GM12801 (cell line): ENCODE results near the gene GON4L.

Experiments used
- TF ChIP-seq, protein P1 (sequence below): IDR thresholded peaks from one replicate; pipeline ENCODE4 v1.5.1; 2011; ENCODE audit warnings: control low read depth; ENCODE audit not compliant: insufficient read length; ENCODE audit errors: extremely low read depth

GON4L gene

DNA sequence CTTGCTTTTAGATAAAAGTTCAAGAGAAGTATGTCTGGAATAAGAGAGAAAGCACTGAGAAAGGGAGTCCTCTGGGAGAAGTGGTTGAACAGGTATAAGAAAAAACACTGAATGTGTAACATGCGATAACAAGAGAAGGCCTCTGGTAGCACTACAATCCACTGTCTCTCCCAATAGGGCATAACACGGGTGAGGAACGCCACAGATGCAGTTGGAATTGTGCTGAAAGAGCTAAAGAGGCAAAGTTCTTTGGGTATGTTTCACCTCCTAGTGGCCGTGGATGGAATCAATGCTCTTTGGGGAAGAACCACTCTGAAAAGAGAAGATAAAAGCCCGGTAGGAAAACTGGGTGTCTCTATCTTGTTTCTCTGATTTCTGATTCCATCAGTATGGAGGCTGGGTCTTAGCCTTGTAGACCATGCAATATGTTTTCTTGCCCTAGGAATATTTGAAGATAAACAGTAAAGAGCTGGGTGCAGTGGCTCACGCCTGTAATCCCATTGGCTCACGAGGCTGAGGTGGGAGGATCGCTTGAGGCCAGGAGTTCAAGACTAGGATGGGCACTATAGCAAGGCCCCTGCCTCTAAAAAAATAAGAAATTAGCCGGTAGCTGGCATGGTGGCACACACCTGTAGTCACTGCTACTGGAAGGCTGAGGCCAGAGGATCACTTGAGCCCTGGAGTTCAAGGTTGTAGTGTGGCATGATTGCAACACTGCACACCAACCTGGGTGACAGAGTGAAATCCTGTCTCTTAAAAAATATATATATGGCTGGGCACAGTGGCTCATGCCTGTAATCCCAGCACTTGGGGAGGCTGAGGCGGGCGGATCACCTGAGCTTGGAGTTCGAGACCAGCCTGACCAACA is 127.7 kb downstream of the GON4L start:
- TF ChIP-seq, protein P1, sequence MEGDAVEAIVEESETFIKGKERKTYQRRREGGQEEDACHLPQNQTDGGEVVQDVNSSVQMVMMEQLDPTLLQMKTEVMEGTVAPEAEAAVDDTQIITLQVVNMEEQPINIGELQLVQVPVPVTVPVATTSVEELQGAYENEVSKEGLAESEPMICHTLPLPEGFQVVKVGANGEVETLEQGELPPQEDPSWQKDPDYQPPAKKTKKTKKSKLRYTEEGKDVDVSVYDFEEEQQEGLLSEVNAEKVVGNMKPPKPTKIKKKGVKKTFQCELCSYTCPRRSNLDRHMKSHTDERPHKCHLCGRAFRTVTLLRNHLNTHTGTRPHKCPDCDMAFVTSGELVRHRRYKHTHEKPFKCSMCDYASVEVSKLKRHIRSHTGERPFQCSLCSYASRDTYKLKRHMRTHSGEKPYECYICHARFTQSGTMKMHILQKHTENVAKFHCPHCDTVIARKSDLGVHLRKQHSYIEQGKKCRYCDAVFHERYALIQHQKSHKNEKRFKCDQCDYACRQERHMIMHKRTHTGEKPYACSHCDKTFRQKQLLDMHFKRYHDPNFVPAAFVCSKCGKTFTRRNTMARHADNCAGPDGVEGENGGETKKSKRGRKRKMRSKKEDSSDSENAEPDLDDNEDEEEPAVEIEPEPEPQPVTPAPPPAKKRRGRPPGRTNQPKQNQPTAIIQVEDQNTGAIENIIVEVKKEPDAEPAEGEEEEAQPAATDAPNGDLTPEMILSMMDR: no peak

DNA sequence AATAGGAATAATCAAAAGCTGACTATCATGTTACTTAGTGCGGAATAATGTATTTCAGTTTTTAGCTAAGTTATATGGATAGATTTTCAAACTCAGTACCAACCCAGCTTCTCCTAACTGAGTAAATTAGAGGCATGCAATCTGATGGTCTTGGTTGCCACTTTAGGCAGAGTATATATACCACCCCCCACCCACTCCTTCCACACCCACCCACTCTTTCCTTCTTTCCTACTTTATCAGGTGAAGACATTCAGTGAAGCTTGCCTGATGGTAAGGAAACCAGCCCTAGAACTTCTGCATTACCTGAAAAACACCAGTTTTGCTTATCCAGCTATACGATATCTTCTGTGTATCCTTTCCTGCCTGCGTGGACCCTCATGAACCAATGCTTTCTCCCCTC is 131.9 kb downstream of the GON4L start:
- TF ChIP-seq, protein P1: no peak

DNA sequence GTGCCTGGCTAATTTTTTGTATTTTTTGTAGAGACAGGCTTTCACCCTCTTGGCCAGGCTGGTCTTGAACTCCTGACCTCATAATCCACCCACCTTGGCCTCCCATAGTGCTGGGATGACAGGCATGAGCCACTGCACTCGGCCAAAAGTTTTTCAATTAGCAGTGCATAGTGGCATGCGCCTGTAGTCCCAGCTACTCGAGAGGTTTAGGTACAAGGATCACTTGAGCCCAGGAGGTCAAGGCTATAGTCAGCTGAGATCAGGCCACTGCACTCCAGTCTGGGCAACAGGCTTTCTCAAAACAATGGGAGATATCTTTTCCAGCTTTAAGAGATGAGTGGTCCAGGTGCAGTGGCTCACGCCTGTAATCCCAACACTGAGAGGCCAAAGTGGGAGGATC is 137.3 kb downstream of the GON4L start:
- TF ChIP-seq, protein P1: no peak

DNA sequence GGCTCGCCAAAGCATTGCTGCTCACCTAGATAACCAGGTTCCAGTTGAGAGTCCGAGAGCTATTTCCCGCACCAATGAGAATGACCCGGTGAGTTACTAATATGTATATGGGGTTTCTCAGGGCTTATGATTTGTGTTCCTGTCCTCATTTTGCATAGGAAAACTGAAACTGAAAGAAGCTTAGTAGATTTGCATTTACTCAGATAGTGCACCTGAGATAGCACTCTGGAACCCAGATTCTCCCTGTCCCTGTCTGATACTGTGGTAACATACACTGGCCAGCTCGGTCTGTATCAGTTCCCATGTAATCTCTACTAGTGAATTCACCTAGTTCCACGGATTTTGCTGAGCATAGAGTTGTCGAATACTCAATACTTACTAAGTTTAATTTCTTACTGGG is 140.0 kb downstream of the GON4L start:
- TF ChIP-seq, protein P1: no peak

DNA sequence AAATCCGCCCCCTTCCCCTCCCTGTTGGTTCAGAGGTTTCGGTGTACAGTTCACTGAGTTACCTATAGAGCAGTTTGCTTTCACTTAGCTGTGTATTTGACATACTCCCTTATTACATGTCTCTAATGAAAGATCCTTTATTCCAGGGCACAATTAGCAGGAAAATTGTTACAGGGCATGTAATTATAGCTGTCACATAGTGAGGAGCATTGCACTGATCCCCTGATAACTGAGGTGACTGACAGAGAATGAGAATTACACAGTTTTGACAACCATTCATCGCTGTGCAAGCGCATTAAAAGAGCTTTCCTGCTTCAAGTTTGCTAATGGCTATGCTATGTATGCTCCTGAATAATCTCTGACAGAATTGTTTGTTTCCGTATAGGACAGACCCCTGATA is 141.2 kb downstream of the GON4L start:
- TF ChIP-seq, protein P1: no peak

DNA sequence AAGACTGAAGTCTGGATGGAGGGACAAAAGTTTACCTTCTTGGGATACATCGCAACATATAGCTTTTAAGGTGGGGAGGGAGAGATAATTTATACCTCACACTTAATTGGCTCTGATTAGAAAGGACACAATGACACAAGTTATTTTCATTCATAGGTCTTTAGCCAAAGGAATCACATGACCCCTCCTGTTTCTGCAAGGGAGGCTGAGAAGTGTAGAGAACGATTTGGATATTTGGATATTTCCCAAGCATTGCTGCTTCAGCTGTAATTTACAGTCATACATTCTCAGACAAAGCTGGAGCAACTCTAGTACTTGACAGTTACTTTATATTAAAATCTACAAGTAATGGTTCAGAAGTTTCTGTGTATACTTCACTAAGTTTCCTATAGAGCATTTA is 143.9 kb downstream of the GON4L start:
- TF ChIP-seq, protein P1: no peak

DNA sequence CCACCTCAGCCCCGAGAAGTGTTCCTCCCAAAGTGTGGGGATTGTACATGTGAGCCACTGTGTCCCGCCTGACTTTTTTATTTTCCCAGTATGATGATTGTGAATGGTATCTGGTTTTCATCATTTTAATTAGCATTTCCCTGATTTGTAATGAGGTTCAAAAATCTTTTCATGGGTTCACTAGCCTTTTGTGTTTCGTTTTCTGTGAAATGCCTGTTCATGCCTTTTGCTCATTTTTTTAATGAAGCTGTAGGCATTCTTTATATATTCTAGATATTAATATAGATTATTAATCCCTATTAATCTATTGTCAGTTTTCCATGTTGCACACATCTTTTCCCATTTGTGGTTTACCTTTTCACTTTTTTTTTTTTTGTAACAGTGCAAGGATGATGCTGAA is 147.6 kb downstream of the GON4L start:
- TF ChIP-seq, protein P1: no peak
